ENCODE data around the gene COL27A1.

Gene COL27A1

GRCh38 chr9:114334490-114334889, 179.2 kb downstream of the COL27A1 start:
- TF ChIP-seq CTCF (IDR thresholded peaks at IDR 0.05; ENCODE audit: low read length) (no peak), EZH2 (IDR thresholded peaks at IDR 0.05; ENCODE audit: borderline replicate concordance, low read length) (no peak)
- Histone ChIP-seq H3K79me2 (ENCODE audit: insufficient read depth, low read length) (no peaks in the 10 kb centered on the region), H3K9me3 (ENCODE audit: low read length) (0 out of 2 replicates have a peak, but pooled peaks cover 3% of the 10 kb centered on the region), H3K27ac (ENCODE audit: low read depth, low read length, poor library complexity, severe bottlenecking) (no peak overlapping the region), H2AFZ (ENCODE audit: low read length) (no peak overlapping the region), H3K9ac (ENCODE audit: low read length) (no peak overlapping the region), H3K36me3 (ENCODE audit: insufficient read depth, low read length) (peaks cover 50% of the 10 kb centered on the region), H3F3A (ENCODE audit: insufficient read depth, low read length) (no peaks in the 10 kb centered on the region), H3K9me2 (ENCODE audit: low read depth, low read length) (no peaks in the 10 kb centered on the region), H3K4me1 (ENCODE audit: insufficient read depth, low read length, severe bottlenecking) (no peaks in the 10 kb centered on the region), H3K4me2 (ENCODE audit: low read length) (no peak overlapping the region), H3K4me3 (ENCODE audit: low read depth, low read length, poor library complexity, severe bottlenecking) (no peak overlapping the region), H4K20me1 (ENCODE audit: insufficient read depth, low read length) (no peaks in the 10 kb centered on the region), H3K27me3 (ENCODE audit: insufficient read depth, low read length) (no peaks in the 10 kb centered on the region)

- Histone ChIP-seq H3K9me2 (ENCODE audit: low read depth, low read length) (no peaks in the 10 kb centered on the region), H3K9me3 (ENCODE audit: low read length) (0 out of 2 replicates have a peak, but pooled peaks cover 3% of the 10 kb centered on the region), H3K4me2 (ENCODE audit: low read length) (no peak overlapping the region), H3K27ac (ENCODE audit: low read depth, low read length, poor library complexity, severe bottlenecking) (no peak overlapping the region), H3K9ac (ENCODE audit: low read length) (no peak overlapping the region), H3K4me3 (ENCODE audit: low read depth, low read length, poor library complexity, severe bottlenecking) (no peak overlapping the region), H2AFZ (ENCODE audit: low read length) (no peak overlapping the region), H3K79me2 (ENCODE audit: insufficient read depth, low read length) (no peaks in the 10 kb centered on the region), H3K36me3 (ENCODE audit: insufficient read depth, low read length) (peaks cover 63% of the 10 kb centered on the region), H3F3A (ENCODE audit: insufficient read depth, low read length) (no peaks in the 10 kb centered on the region), H3K4me1 (ENCODE audit: insufficient read depth, low read length, severe bottlenecking) (no peaks in the 10 kb centered on the region), H3K27me3 (ENCODE audit: insufficient read depth, low read length) (no peaks in the 10 kb centered on the region), H4K20me1 (ENCODE audit: insufficient read depth, low read length) (no peaks in the 10 kb centered on the region)
- no peak for TF ChIP-seq EZH2 (IDR thresholded peaks at IDR 0.05; ENCODE audit: borderline replicate concordance, low read length)
- no peak for TF ChIP-seq CTCF (IDR thresholded peaks at IDR 0.05; ENCODE audit: low read length)
Observed at GRCh38 chr9:114335745-114336144, 180.4 kb downstream of the COL27A1 start.

DNA sequence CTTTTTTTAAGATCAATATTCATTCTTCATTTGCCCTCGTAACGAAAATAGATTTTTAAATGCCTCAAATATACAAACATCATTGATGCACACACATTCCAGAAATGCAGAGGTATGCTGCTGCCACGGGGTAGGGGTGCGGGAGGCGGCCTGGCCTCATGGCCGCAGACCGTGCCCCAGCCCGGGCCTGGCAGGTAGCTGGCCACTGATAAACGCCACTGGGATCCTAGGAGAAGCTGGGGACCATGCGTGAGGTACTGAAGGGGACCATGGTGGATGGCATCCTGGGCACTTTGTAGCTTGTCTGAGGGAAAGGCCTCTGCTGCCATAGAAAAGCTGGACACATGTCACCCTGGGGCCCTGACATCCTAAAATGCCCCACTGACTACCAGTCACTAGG, 180.8 kb downstream of the COL27A1 start:
- Histone ChIP-seq H3K4me2 (ENCODE audit: low read length) (no peak overlapping the region), H3K4me3 (ENCODE audit: low read depth, low read length, poor library complexity, severe bottlenecking) (no peak overlapping the region), H3K4me1 (ENCODE audit: insufficient read depth, low read length, severe bottlenecking) (no peaks in the 10 kb centered on the region), H2AFZ (ENCODE audit: low read length) (no peak overlapping the region), H3K9me3 (ENCODE audit: low read length) (0 out of 2 replicates have a peak, but pooled peaks cover 3% of the 10 kb centered on the region), H3K79me2 (ENCODE audit: insufficient read depth, low read length) (no peaks in the 10 kb centered on the region), H3K9ac (ENCODE audit: low read length) (no peak overlapping the region), H3K36me3 (ENCODE audit: insufficient read depth, low read length) (peaks cover 67% of the 10 kb centered on the region), H3K9me2 (ENCODE audit: low read depth, low read length) (no peaks in the 10 kb centered on the region), H3F3A (ENCODE audit: insufficient read depth, low read length) (no peaks in the 10 kb centered on the region), H4K20me1 (ENCODE audit: insufficient read depth, low read length) (no peaks in the 10 kb centered on the region), H3K27me3 (ENCODE audit: insufficient read depth, low read length) (no peaks in the 10 kb centered on the region), H3K27ac (ENCODE audit: low read depth, low read length, poor library complexity, severe bottlenecking) (no peak overlapping the region)
- TF ChIP-seq EZH2 (IDR thresholded peaks at IDR 0.05; ENCODE audit: borderline replicate concordance, low read length) (no peak), CTCF (IDR thresholded peaks at IDR 0.05; ENCODE audit: low read length) (no peak)

All from OCI-LY1 (cell line).